ENCODE measurements around the gene NCKAP5. TPM values are rescaled to one million over a fixed set of nuclear protein-coding genes. Genes with fewer than 3 reads are reported as not detected.

The NCKAP5 gene
- polyA plus RNA-seq, 3 donors = not detected

GRCh38 chr2:133574186-133574585 is 5.9 kb upstream of the NCKAP5 start:
- Histone ChIP-seq H3K36me3 (replicated peaks in 1 of 2; ENCODE audit: control insufficient read depth in 1 of 2, insufficient read depth in 2 of 2, low read length in 2 of 2) (no peaks in the 10 kb centered on the region), H2AFZ (ENCODE audit: insufficient read depth, low read depth, low read length, poor library complexity, severe bottlenecking) (no peak overlapping the region), H4K20me1 (ENCODE audit: insufficient read depth, low read length) (no peaks in the 10 kb centered on the region), H3K9ac (ENCODE audit: insufficient read depth, low read length, poor library complexity, severe bottlenecking) (no peak overlapping the region), H3K9me3 (replicated peaks in 1 of 2; ENCODE audit: control insufficient read depth in 1 of 2, insufficient read depth in 1 of 2, low read length in 2 of 2) (no peaks in the 10 kb centered on the region), H3K4me3 (replicated peaks in 1 of 3; ENCODE audit: low read depth in 2 of 3, low read length in 3 of 3) (no peak overlapping the region), H3K79me2 (ENCODE audit: insufficient read depth, low read length) (no peaks in the 10 kb centered on the region), H3K4me1 (ENCODE audit: control insufficient read depth in 1 of 2, insufficient read depth in 2 of 2, low read length in 2 of 2) (no peaks in the 10 kb centered on the region), H3K27ac (ENCODE audit: low read depth in 1 of 2, low read length in 2 of 2) (no peak overlapping the region), H3K4me2 (replicated peaks; ENCODE audit: extremely low read depth, low read length, poor library complexity, severe bottlenecking) (no peak overlapping the region), H3K27me3 (ENCODE audit: control insufficient read depth in 2 of 2, insufficient read depth in 2 of 2, low read length in 2 of 2) (no peaks in the 10 kb centered on the region)
- no peaks in the 10 kb centered on the region for H3K36me3 Mint-ChIP-seq
- peaks cover under 1 to 5% (median under 1%) of the 10 kb centered on the region in 3 donors for H3K27me3 Mint-ChIP-seq (ENCODE audit: low read depth in 3 of 3)
- H3K4me3 Mint-ChIP-seq = no peak overlapping the region
- no peak overlapping the region for H3K27ac Mint-ChIP-seq
- no peak for DNase-seq
- 82% methylated on average over 3 of the region's 5 CpGs for WGBS (ENCODE audit: insufficient coverage)
- H3K4me1 Mint-ChIP-seq = no peaks in the 10 kb centered on the region
- H3K9me3 Mint-ChIP-seq = peaks cover 0 to 1% (median 0%) of the 10 kb centered on the region in 7 donors
- intact Hi-C loops (cut with micrococcal nuclease) = no loop called here
- no peak for TF ChIP-seq CTCF (IDR thresholded peaks at IDR 0.05)

- intact Hi-C loops (cut with micrococcal nuclease) = no loop called here
- Mint-ChIP-seq H3K4me1 (no peaks in the 10 kb centered on the region), H3K9me3 (peaks cover 0 to 1% (median 0%) of the 10 kb centered on the region in 7 donors), H3K27me3 (ENCODE audit: low read depth in 3 of 3) (peaks cover 6 to 8% (median 6%) of the 10 kb centered on the region in 3 donors), H3K27ac (no peak overlapping the region), H3K4me3 (no peak overlapping the region), H3K36me3 (no peaks in the 10 kb centered on the region)
- H3K27me3 ChIP-seq (ENCODE audit: control insufficient read depth in 2 of 2, insufficient read depth in 2 of 2, low read length in 2 of 2) = peaks cover 0 to 2% of the 10 kb centered on the region in 2 donors
- TF ChIP-seq CTCF (IDR thresholded peaks at IDR 0.05) = no peak
- no peaks in the 10 kb centered on the region for H3K36me3 ChIP-seq (replicated peaks in 1 of 2; ENCODE audit: control insufficient read depth in 1 of 2, insufficient read depth in 2 of 2, low read length in 2 of 2)
- no peak overlapping the region for H2AFZ ChIP-seq (ENCODE audit: insufficient read depth, low read depth, low read length, poor library complexity, severe bottlenecking)
- no peak overlapping the region for H3K9ac ChIP-seq (ENCODE audit: insufficient read depth, low read length, poor library complexity, severe bottlenecking)
- WGBS (ENCODE audit: insufficient coverage) = 100% methylated on average over 1 of the region's 6 CpGs
- no peak for DNase-seq
- H3K79me2 ChIP-seq (ENCODE audit: insufficient read depth, low read length) = no peaks in the 10 kb centered on the region
- H3K4me1 ChIP-seq (ENCODE audit: control insufficient read depth in 1 of 2, insufficient read depth in 2 of 2, low read length in 2 of 2) = no peaks in the 10 kb centered on the region
- no peak overlapping the region for H3K4me2 ChIP-seq (replicated peaks; ENCODE audit: extremely low read depth, low read length, poor library complexity, severe bottlenecking)
- no peak overlapping the region for H3K27ac ChIP-seq (ENCODE audit: low read depth in 1 of 2, low read length in 2 of 2)
- no peaks in the 10 kb centered on the region for H3K9me3 ChIP-seq (replicated peaks in 1 of 2; ENCODE audit: control insufficient read depth in 1 of 2, insufficient read depth in 1 of 2, low read length in 2 of 2)
- no peaks in the 10 kb centered on the region for H4K20me1 ChIP-seq (ENCODE audit: insufficient read depth, low read length)
- H3K4me3 ChIP-seq (replicated peaks in 1 of 3; ENCODE audit: low read depth in 2 of 3, low read length in 3 of 3) = no peak overlapping the region
These were observed 5.4 kb upstream of the NCKAP5 start for GRCh38 chr2:133573491-133574162.
